T-helper 2 cell treated with Interferon-gamma antibody and Interleukin-4, amounts not matched to agents 5 μg/mL and 100 μg/mL, for 36 hours (primary cell): ENCODE results near the gene LMCD1.

ENCODE experiments used
- DNase-seq: peaks from one replicate; pipeline ENCODE4 v3.0.0; 2021; ENCODE audit warnings: low spot score
- H3K27ac Mint-ChIP-seq: one replicate; pipeline ENCODE4 v1.8.0; 2021; ENCODE audit warnings: mild to moderate bottlenecking, mixed read lengths
- H3K27me3 Mint-ChIP-seq: one replicate; pipeline ENCODE4 v1.8.0; 2021; ENCODE audit warnings: low read depth, mixed read lengths
- H3K36me3 Mint-ChIP-seq: one replicate; pipeline ENCODE4 v1.8.0; 2021; ENCODE audit warnings: low read depth, mixed read lengths
- H3K4me1 Mint-ChIP-seq: one replicate; pipeline ENCODE4 v1.8.0; 2021; ENCODE audit warnings: low read depth, mixed read lengths
- H3K4me3 Mint-ChIP-seq: one replicate; pipeline ENCODE4 v1.8.0; 2022; ENCODE audit warnings: mild to moderate bottlenecking, moderate library complexity, mixed read lengths
- H3K9me3 Mint-ChIP-seq: one replicate; pipeline ENCODE4 v1.8.0; 2021; ENCODE audit warnings: mixed read lengths

Gene LMCD1

GRCh38 chr3:8617921-8618320 lies 116.3 kb downstream of the LMCD1 start:
- no peaks in the 10 kb centered on the region for H3K9me3 Mint-ChIP-seq
- no peak overlapping the region for H3K4me3 Mint-ChIP-seq
- no peak overlapping the region for H3K27ac Mint-ChIP-seq
- no peaks in the 10 kb centered on the region for H3K36me3 Mint-ChIP-seq
- DNase-seq, result no peak
- H3K4me1 Mint-ChIP-seq, result no peaks in the 10 kb centered on the region
- no peaks in the 10 kb centered on the region for H3K27me3 Mint-ChIP-seq

GRCh38 chr3:8618950-8619349 lies 117.3 kb downstream of the LMCD1 start:
- Mint-ChIP-seq H3K27me3 (no peaks in the 10 kb centered on the region), H3K4me3 (no peak overlapping the region), H3K27ac (no peak overlapping the region), H3K4me1 (no peaks in the 10 kb centered on the region), H3K36me3 (no peaks in the 10 kb centered on the region), H3K9me3 (no peaks in the 10 kb centered on the region)
- DNase-seq, result no peak

GRCh38 chr3:8619548-8619947 lies 117.9 kb downstream of the LMCD1 start:
- no peak overlapping the region for H3K27ac Mint-ChIP-seq
- no peaks in the 10 kb centered on the region for H3K9me3 Mint-ChIP-seq
- no peaks in the 10 kb centered on the region for H3K27me3 Mint-ChIP-seq
- no peak for DNase-seq
- no peaks in the 10 kb centered on the region for H3K4me1 Mint-ChIP-seq
- no peak overlapping the region for H3K4me3 Mint-ChIP-seq
- no peaks in the 10 kb centered on the region for H3K36me3 Mint-ChIP-seq

- no peaks in the 10 kb centered on the region for H3K4me1 Mint-ChIP-seq
- no peak overlapping the region for H3K4me3 Mint-ChIP-seq
- no peaks in the 10 kb centered on the region for H3K9me3 Mint-ChIP-seq
- peaks cover 4% of the 10 kb centered on the region for H3K27me3 Mint-ChIP-seq
- H3K27ac Mint-ChIP-seq, result no peak overlapping the region
- H3K36me3 Mint-ChIP-seq, result no peaks in the 10 kb centered on the region
- DNase-seq, result no peak
Observed at GRCh38 chr3:8621141-8621540, 119.5 kb downstream of the LMCD1 start.

- H3K36me3 Mint-ChIP-seq, result no peaks in the 10 kb centered on the region
- no peak overlapping the region for H3K27ac Mint-ChIP-seq
- no peak overlapping the region for H3K4me3 Mint-ChIP-seq
- peaks cover 4% of the 10 kb centered on the region for H3K27me3 Mint-ChIP-seq
- H3K9me3 Mint-ChIP-seq, result no peaks in the 10 kb centered on the region
- H3K4me1 Mint-ChIP-seq, result no peaks in the 10 kb centered on the region
- DNase-seq, result no peak
Observed at GRCh38 chr3:8621872-8622271, 120.2 kb downstream of the LMCD1 start.

GRCh38 chr3:8622873-8623691 lies 121.5 kb downstream of the LMCD1 start:
- peak; percentile 29 for DNase-seq
- Mint-ChIP-seq H3K9me3 (no peaks in the 10 kb centered on the region), H3K36me3 (no peaks in the 10 kb centered on the region), H3K4me1 (no peaks in the 10 kb centered on the region), H3K27ac (no peak overlapping the region), H3K4me3 (peak overlapping the region; percentile 7), H3K27me3 (peaks cover 4% of the 10 kb centered on the region)

GRCh38 chr3:8623741-8624140 lies 122.1 kb downstream of the LMCD1 start:
- peaks cover 4% of the 10 kb centered on the region for H3K27me3 Mint-ChIP-seq
- H3K4me1 Mint-ChIP-seq, result no peaks in the 10 kb centered on the region
- no peaks in the 10 kb centered on the region for H3K9me3 Mint-ChIP-seq
- no peaks in the 10 kb centered on the region for H3K36me3 Mint-ChIP-seq
- H3K27ac Mint-ChIP-seq, result no peak overlapping the region
- DNase-seq, result no peak
- no peak overlapping the region for H3K4me3 Mint-ChIP-seq
